NCI-H1694 treated with DMSO at 0.1 percent for 48 hours (cell line): ENCODE results near the gene SOX13.
A peak's percentile ranks its signal among the peaks of the same experiment; 100 is the strongest.

Source experiments
- DNase-seq: peaks from one replicate; lab custom pipeline; 2025; lab: John Stamatoyannopoulos, UW

Gene SOX13

DNA sequence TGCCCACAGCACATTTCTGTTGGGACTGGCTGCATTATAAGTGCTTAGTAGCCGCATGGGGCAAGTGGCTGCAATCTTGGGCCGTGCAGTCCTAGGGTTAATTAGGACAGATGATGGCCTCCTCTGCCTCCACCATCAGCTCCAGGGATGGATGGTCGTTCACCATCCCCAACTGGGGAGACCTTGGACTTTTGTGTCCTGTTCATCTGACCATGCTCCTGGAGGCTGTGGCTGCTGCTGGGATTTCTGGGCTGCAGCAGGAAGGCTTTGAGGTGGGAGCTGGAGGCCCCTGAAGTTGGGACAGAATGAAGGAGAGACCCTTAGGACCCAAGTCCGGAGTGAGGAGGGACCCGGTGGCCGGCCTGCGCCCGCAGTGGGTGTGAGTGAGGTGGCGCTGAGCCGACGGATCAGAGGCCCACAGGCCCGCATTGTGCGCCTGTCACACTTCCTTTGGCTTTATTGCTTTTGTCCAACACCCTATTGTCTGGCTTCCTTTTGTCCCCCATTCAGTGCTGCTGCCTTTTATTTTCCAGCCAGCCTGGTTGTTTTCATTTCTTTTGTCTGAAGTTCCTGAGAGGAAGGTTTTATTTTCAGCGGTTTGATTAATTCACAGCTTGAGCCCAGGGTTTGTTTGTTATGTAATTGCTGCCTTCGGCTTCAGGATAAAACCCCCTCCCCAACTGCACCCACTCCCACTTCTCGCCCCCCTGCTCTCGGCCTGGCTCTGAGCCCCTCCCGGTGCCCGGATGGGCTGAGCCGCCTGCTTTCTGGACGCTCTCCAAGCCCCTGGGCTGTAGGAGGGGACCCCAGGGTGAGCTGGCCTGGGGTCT is 35.6 kb downstream of the SOX13 start:
- no peak for DNase-seq

DNA sequence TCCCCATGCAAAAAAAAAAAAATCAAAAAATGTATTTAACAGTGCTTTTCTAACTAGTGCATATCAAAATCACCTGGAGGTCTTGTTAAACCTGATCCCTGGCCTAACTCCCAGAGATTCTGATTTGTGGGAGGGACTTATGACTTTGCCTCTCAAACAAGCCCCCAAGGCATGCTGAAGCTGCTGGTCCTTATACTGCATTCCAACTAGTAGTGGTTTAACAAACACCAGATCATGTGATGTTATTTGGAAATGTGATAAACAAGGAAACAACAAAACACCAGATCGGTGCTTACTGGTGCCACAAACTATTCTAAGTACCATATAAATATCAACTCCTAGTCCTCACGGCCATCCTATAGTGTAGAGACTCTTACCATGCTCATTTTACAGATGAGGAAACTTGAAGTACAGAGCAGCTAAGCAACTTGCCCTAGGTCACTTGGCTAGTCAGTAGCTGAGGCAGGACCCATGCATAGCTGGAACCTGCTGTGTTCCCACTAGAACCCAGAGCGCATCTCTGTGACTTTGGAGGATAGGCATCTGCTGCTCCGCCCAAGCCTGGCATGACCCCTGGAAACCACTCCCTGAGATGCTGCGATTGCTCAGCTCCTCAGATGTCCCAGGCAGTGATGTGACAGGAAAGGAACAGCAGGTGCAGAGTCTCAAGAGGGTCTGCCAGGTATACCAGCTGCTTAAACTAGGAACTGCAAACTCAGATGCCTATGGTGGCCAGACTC is 38.1 kb downstream of the SOX13 start:
- no peak for DNase-seq

DNA sequence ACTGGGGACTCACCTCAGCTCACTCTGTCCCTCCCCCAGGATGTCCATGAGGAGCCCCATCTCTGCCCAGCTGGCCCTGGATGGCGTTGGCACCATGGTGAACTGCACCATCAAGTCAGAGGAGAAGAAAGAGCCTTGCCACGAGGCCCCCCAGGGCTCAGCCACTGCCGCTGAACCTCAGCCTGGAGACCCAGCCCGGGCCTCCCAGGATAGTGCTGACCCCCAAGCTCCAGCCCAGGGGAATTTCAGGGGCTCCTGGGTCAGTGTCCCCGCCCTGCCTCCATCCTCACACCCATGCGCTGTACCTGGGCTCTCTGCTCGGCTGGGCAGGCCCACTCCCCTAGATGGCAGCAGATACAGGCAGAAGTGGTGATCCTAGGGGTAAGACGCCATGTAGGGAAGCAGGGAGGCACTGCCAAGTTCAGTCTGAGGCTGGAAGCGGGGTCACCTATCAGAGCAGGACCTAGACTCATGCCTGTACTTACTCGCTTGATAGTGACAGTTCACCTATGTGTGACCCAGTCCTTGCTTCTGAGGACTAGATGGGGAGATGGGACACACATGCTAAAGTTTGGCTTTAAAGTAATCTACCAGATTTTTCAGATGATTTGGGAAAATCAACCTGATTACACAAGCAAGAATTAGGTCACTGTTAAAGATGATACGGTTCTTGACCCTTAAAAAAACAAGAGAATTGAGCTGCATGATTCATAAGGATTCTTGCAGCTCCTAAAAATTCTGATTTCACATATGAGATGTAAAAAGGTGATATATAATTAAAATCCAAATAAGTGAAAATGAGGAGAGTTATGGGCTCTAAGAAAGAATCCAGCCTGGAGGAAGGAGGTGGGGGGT is 40.2 kb downstream of the SOX13 start:
- DNase-seq: no peak

GRCh38 chr1:204113896-204114295 is 41.0 kb downstream of the SOX13 start:
- no peak for DNase-seq

- no peak for DNase-seq
Observed at GRCh38 chr1:204114606-204115005, 41.7 kb downstream of the SOX13 start.

DNA sequence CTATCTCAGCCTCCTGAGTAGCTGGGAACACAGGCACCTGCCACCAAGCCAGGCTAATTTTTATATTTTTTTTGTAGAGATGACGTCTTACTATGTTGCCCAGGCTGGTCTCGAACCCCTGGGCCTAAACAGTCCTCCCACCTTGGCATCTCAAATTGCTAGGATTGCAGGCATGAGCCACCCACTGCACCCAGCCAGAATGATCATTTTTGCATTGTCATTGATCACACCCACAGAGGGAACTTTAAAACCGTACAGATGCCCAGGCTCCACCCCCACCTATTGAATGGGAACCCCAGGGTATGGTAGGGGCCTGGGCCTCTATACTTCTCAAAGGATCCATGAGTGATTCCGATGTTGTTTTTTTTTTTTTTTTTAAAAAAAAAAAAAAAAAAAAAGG is 42.2 kb downstream of the SOX13 start:
- no peak for DNase-seq

DNA sequence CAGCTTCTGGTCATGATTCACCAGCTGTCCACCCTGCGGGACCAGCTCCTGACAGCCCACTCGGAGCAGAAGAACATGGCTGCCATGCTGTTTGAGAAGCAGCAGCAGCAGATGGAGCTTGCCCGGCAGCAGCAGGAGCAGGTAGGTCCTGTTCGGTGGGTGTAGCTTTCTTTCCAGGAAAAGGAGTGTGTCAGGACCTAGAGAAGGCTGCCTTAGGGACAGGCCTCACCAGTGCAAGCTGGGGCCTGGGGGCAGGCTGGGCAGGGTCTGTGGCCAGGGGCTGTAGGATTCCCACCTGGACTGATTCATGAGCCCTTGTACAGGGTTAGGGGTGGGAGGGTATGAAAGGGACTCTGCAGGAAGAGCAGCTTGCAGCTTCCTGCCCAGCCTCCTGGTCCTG is 43.6 kb downstream of the SOX13 start:
- no peak for DNase-seq

- DNase-seq: no peak
Observed at GRCh38 chr1:204121840-204122555, 49.1 kb downstream of the SOX13 start.

DNA sequence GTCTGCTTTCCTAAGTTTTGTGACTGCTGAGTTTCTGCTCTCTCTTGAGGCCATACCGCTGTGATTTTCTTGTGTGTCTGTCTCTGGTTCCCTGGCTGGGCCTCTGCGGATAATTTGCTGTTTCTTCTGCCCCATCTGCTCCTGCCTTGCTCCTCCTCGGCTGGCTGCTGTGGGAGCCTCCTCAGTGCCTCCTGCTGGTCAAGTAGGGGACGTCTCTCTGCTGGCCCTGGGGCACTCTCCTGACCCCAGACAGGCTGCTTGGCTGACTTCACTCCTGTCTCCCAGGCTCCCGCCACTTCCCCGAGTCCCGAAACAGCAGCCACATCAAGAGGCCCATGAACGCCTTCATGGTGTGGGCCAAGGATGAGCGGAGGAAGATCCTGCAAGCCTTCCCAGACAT is 50.5 kb downstream of the SOX13 start:
- peak; percentile 11 for DNase-seq

DNA sequence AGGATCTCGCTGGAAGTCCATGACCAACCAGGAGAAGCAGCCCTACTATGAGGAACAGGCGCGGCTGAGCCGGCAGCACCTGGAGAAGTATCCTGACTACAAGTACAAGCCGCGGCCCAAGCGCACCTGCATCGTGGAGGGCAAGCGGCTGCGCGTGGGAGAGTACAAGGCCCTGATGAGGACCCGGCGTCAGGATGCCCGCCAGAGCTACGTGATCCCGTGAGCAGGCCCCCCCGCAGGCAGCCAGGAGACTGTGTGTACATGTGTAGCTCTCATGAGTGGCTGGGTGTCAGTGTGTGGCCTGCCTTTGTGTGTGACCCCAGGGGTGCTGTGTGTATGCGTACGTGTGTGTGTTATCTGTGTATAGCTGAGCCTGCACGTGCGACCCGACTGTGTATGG is 51.7 kb downstream of the SOX13 start:
- DNase-seq: no peak

GRCh38 chr1:204125759-204126351 is 52.9 kb downstream of the SOX13 start:
- DNase-seq: no peak

DNA sequence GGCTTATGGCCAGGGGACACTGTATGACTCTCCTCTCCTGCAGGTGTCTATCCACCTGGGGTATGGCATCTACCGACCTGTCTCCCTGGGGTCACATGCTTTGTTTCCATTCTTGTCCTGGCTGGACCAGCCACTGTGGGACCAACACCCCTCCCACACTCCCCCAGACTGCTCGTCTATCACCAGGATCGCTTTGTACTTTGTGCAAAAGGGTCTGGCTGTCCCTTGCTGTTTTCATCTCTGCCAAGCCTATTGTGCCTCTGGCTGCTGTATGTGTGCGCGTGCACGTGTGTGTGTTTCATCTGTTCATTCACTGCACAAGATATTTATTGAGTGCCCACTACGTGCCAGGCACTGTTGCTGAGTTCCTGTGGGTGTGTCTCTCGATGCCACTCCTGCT is 53.5 kb downstream of the SOX13 start:
- no peak for DNase-seq

GRCh38 chr1:204126956-204127355 is 54.0 kb downstream of the SOX13 start:
- no peak for DNase-seq

- DNase-seq: peak; percentile 79
Observed at GRCh38 chr1:204127597-204128242, 54.8 kb downstream of the SOX13 start.

DNA sequence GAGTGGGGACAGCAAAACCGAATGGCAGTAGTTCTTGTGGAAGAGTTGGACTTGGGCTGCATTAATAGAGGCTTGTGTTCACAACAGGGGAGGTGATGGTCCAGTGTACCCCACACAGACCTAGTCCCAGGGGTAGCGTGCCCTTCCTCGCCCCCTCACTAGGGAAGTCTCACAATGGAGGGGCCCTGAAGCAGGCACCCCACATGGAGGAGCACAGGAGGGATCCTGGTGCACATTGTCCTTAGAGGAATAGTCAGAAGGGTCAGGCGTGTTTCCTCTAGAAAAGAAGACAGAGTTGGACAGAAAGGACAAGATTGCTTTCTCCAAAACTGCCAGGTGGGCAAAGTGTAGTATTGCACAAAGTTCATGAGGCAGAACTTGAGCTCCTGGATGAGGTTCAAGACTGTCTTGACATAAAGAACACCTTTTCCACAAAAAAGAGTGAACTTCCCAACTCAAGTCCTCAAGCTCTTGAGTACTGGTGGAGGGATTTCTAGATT is 55.6 kb downstream of the SOX13 start:
- DNase-seq: no peak

DNA sequence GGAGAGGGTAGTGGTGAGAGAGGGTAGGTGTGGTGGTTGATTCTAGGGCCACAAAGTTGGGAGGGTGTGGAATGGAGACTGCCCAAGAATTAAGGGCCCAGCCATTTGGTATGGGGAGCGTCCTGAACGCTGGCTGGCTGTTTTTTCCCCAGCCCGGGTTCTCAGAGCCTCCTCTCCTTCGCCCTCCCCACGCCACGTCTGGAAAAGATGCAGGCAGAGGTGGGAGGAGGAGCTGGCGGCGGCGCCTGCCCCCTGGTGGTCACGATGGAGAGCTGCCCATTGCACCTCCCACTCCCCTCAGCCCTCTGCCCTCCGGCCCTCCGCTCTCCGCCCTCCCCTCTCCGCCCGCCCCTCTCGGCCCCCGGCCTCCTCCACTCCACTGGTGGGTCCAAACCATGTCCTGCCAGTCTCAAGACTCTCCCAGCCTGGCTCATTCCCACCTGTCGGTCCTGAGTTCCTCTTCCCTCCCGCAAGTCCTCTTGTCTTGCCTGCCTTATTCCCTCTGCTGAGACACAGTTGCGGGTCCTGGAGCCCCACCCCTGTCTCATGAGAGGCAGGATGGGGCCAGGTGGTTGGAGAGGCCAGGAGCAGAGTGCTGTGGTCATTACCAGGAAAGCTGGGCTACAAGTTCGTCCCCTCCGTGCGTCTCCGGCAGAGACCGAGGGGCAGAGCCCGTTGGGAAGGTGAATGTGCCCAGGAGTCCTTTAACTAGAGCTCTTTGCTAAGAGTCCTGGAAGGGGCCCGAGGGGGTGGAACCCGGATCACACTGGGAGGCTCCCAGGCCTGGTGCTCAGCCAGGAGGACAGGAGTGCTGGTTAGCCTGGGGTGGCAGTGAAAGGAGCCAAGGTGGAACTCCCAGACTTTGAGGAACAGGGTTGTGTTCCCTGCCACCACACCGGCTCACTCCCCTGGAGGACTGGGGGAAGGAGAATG is 56.3 kb downstream of the SOX13 start:
- peak; percentile 64 for DNase-seq

DNA sequence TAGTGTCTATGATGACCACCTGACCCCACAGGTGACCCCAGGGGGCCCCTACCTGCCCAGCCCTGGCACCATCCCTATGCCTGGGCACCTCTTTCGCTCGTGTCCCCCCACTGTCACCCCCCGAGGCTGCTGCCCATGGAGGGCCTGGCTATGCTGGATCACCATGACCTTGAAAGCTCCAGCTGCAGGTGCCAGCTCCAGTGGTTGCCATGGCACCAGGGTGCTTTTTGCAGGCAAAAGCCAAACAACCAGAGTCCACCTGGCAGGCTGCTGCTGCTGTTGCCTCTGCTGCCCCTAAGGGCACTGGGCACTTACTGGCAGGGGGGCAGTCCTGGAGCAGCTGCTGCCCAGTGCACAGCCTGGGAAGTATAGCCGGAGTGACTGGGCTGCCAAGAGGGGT is 57.3 kb downstream of the SOX13 start:
- DNase-seq: no peak

DNA sequence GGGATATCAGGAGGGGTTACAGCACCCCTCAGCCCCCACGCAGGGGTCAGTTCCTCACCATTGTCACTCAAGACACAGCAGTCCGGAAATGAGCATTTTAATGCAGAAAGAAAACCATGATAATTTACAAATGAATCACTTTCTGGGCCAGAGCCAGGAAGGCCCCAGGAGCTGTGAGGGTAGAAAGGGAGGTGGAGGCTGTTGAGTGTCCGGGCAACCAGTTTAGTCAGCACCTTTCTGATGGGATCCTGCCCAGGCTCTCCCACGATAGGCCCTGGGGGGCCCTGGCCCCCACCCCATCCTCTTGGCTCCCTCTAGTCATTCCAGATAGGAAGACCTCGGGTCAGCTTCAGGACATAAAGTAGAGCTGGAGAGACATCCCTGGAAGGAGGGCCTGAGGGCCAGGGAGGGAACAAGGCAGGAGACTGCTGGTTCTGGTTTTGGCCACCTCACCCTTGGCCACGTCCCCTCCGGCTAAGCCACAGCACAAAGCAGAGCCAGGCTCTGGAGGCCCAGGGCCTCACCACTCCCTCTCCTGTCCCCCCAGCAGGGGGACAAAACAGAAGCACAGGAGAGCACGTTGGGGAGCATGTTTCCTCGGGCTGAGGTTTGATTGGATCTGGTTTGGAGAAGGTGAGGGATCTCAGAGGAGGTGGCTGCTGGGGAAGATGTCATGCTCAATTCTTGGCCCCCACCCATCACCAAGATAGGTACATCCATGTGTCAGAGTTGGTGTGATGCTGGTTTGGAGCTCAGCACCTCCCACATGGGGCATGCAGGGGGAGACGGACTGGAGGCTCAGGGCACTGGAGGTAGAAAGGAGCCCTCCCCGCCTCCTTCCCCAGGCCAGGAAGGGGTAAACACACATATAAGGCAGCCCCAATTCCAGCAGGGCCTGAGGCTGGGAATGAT is 58.3 kb downstream of the SOX13 start:
- DNase-seq: no peak

- no peak for DNase-seq
Observed at GRCh38 chr1:204131978-204132377, 59.1 kb downstream of the SOX13 start.
